HuH-7.5 (cell line): ENCODE data around the gene SUZ12.
"Not testable (repeated sequence)": the region's sequence is repeated elsewhere in the genome, so short reads cannot be mapped to it uniquely, and the experiment has no call there.

Source experiments
- DNase-seq: peaks from one replicate; pipeline ENCODE4 v3.0.0; 2011; ENCODE audit warnings: low spot score

The SUZ12 gene

GRCh38 chr17:32041306-32041875 lies 104.6 kb downstream of the SUZ12 start:
- DNase-seq = not testable (repeated sequence)

DNA sequence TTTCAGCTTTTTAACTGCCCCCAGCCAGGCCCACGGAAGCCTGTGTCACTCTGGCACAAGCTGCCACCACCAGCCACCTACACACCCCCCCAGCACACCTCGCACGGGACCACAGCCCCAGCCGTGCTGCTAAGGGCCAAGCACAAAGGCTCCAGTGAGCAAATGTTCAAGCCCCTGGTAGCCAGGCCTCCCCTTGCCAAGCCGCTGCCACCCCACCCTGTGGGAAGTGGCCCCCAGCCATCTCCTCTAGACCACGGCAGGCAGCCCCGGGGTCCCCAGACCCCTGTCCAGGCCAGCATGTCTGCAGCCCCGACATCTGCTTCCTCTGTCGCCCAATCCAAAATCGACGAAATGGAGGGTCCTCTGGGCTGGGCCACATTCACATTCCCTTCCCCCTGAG lies 105.5 kb downstream of the SUZ12 start:
- DNase-seq = not testable (repeated sequence)

DNA sequence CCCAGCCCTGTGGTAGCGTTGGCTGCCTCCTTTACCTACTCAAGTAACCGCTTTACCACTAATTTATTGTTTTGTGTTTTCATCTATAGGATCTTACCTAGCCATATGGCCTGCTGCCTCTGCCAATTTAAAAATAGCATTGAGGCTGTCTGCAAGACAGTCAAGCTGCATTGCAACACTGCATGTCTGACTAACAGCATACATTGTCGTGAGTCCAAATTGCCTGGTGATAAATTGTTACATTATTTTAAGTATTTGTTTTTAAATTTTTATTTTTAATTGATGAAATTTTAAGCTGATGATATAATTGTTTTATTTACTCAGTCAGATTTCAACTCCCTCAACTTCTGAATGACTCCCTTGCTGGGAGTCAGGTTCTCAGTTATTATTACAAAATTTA lies 108.8 kb downstream of the SUZ12 start:
- DNase-seq = not testable (repeated sequence)

GRCh38 chr17:32047663-32048062 lies 110.9 kb downstream of the SUZ12 start:
- not testable (repeated sequence) for DNase-seq
